ENCODE results near the gene SLC9A5. TPM values are rescaled to one million over a fixed set of nuclear protein-coding genes. Genes with fewer than 3 reads are reported as not detected.

Gene SLC9A5
- total RNA-seq, 4 donors from 2014 or later, result 0.55 to 4.5 (median 1.5) TPM

GRCh38 chr16:67249178-67250044 is 632 bp downstream of the SLC9A5 start:
- H3K9me3 ChIP-seq, result no peaks in the 10 kb centered on the region
- H3K4me3 ChIP-seq, result peak overlapping the region in 3 of 4 donors; percentile 27 to 84 (median 51)
- H3K27ac ChIP-seq, result no peak overlapping the region
- intact Hi-C loops (cut with DNase I; ENCODE audit: low total_unique reads) (no loop called here), in situ Hi-C loops (cut with MboI; ENCODE audit: low pct_ligation_motif_present in 1 of 4, low pct_unique_long_range_greater_than_20kb in 1 of 4, low sequenced_read_pairs in 3 of 4) (no loop called here)
- H3K27me3 ChIP-seq, result peaks cover 33% of the 10 kb centered on the region
- no peaks in the 10 kb centered on the region for H3K36me3 ChIP-seq
- WGBS, 2 donors (ENCODE audit: low coverage in 1 of 2), result 29 to 45% methylated on average over 2 to 20 of the region's 22 CpGs
- TF ChIP-seq POLR2A (IDR thresholded peaks at IDR 0.05) (no peak), EP300 (IDR thresholded peaks at IDR 0.05; ENCODE audit: low read depth) (no peak), POLR2AphosphoS5 (IDR thresholded peaks at IDR 0.05) (no peak), CTCF (IDR thresholded peaks at IDR 0.05) (no peak)
- DNase-seq, result no peak
- peaks cover 23 to 33% (median 32%) of the 10 kb centered on the region in 4 donors for H3K4me1 ChIP-seq

- intact Hi-C loops (cut with DNase I; ENCODE audit: low total_unique reads) (no loop called here), in situ Hi-C loops (cut with MboI; ENCODE audit: low pct_ligation_motif_present in 1 of 4, low pct_unique_long_range_greater_than_20kb in 1 of 4, low sequenced_read_pairs in 3 of 4) (no loop called here)
These were observed 1.2 kb downstream of the SLC9A5 start for GRCh38 chr16:67250045-67250327.

GRCh38 chr16:67252609-67253497 is 4.1 kb downstream of the SLC9A5 start:
- Histone ChIP-seq H3K9me3 (no peaks in the 10 kb centered on the region), H3K36me3 (no peaks in the 10 kb centered on the region), H3K27ac (no peak overlapping the region), H3K27me3 (peaks cover 33% of the 10 kb centered on the region), H3K4me1 (peaks cover 6 to 14% (median 13%) of the 10 kb centered on the region in 4 donors), H3K4me3 (no peak overlapping the region)
- intact Hi-C loops (cut with DNase I; ENCODE audit: low total_unique reads) (no loop called here), in situ Hi-C loops (cut with MboI; ENCODE audit: low pct_ligation_motif_present in 1 of 4, low pct_unique_long_range_greater_than_20kb in 1 of 4, low sequenced_read_pairs in 3 of 4) (no loop called here)
- 83 to 89% methylated on average over 1 to 4 of the region's 4 CpGs for WGBS, 2 donors (ENCODE audit: low coverage in 1 of 2)
- DNase-seq, result no peak
- TF ChIP-seq POLR2A (IDR thresholded peaks at IDR 0.05) (no peak), POLR2AphosphoS5 (IDR thresholded peaks at IDR 0.05) (no peak), EP300 (IDR thresholded peaks at IDR 0.05; ENCODE audit: low read depth) (no peak), CTCF (IDR thresholded peaks at IDR 0.05) (no peak)

More at GRCh38 chr16:67250045-67250327, 1.2 kb downstream of the SLC9A5 start:
- Histone ChIP-seq H3K36me3 (no peaks in the 10 kb centered on the region), H3K4me1 (peaks cover 17 to 28% (median 26%) of the 10 kb centered on the region in 4 donors), H3K4me3 (no peak overlapping the region), H3K9me3 (no peaks in the 10 kb centered on the region), H3K27ac (no peak overlapping the region), H3K27me3 (peaks cover 33% of the 10 kb centered on the region)
- DNase-seq, result no peak
- TF ChIP-seq POLR2A (IDR thresholded peaks at IDR 0.05) (no peak), POLR2AphosphoS5 (IDR thresholded peaks at IDR 0.05) (no peak), CTCF (IDR thresholded peaks at IDR 0.05) (no peak), EP300 (IDR thresholded peaks at IDR 0.05; ENCODE audit: low read depth) (no peak)
- WGBS, 2 donors (ENCODE audit: low coverage in 1 of 2), result 77 to 89% methylated on average over 3 to 4 of the region's 4 CpGs

Data from transverse colon (tissue), 4 donors.